ENCODE data around the gene CPT1A.
A peak's percentile ranks its signal among the peaks of the same experiment; 100 is the strongest.
"Not testable (repeated sequence)": the region's sequence is repeated elsewhere in the genome, so short reads cannot be mapped to it uniquely, and the experiment has no call there.

CPT1A gene

GRCh38 chr11:68868221-68868835 lies 26.6 kb upstream of the CPT1A start:
- Histone ChIP-seq H3K9ac (ENCODE audit: low read length) (no peak overlapping the region), H3K4me3 (ENCODE audit: low read depth, low read length) (no peak overlapping the region), H3K27ac (ENCODE audit: low read depth, low read length) (no peak overlapping the region), H3K27me3 (ENCODE audit: control insufficient read depth, insufficient read depth, low read length) (no peaks in the 10 kb centered on the region), H3K4me1 (ENCODE audit: control insufficient read depth, insufficient read depth, low read length) (peaks cover 31% of the 10 kb centered on the region), H3K9me3 (ENCODE audit: control insufficient read depth, insufficient read depth, low read depth, low read length) (peaks cover 11% of the 10 kb centered on the region), H3K36me3 (ENCODE audit: control insufficient read depth, insufficient read depth, low read length) (no peaks in the 10 kb centered on the region)

GRCh38 chr11:68867066-68867465 lies 25.4 kb upstream of the CPT1A start:
- Histone ChIP-seq H3K4me3 (ENCODE audit: low read depth, low read length) (no peak overlapping the region), H3K9ac (ENCODE audit: low read length) (no peak overlapping the region), H3K27ac (ENCODE audit: low read depth, low read length) (no peak overlapping the region), H3K27me3 (ENCODE audit: control insufficient read depth, insufficient read depth, low read length) (no peaks in the 10 kb centered on the region), H3K36me3 (ENCODE audit: control insufficient read depth, insufficient read depth, low read length) (no peaks in the 10 kb centered on the region), H3K9me3 (ENCODE audit: control insufficient read depth, insufficient read depth, low read depth, low read length) (peaks cover 17% of the 10 kb centered on the region), H3K4me1 (ENCODE audit: control insufficient read depth, insufficient read depth, low read length) (peaks cover 31% of the 10 kb centered on the region)

DNA sequence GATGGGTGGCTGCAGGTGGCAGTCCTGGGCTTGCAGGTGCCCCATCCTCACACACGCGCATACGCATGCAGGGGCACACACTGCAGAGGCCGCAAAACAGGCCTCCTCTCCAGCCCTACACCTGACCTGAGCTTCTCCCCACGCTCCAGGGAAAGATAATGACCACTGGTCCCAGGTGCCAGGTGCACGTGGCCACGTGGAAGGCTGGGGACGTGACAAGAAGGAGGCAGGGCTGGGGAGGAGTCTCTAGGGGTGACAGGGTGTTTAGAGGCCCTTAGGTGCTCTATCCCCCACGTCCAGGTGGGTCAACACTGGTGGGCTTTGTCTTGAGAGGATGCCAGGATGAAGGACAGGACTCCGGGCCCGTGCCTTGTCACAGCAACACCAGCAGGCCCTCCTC lies 23.5 kb upstream of the CPT1A start:
- Histone ChIP-seq H3K4me3 (ENCODE audit: low read depth, low read length) (no peak overlapping the region), H3K9me3 (ENCODE audit: control insufficient read depth, insufficient read depth, low read depth, low read length) (peaks cover 17% of the 10 kb centered on the region), H3K36me3 (ENCODE audit: control insufficient read depth, insufficient read depth, low read length) (no peaks in the 10 kb centered on the region), H3K4me1 (ENCODE audit: control insufficient read depth, insufficient read depth, low read length) (peaks cover 24% of the 10 kb centered on the region), H3K27me3 (ENCODE audit: control insufficient read depth, insufficient read depth, low read length) (no peaks in the 10 kb centered on the region), H3K27ac (ENCODE audit: low read depth, low read length) (no peak overlapping the region), H3K9ac (ENCODE audit: low read length) (no peak overlapping the region)

DNA sequence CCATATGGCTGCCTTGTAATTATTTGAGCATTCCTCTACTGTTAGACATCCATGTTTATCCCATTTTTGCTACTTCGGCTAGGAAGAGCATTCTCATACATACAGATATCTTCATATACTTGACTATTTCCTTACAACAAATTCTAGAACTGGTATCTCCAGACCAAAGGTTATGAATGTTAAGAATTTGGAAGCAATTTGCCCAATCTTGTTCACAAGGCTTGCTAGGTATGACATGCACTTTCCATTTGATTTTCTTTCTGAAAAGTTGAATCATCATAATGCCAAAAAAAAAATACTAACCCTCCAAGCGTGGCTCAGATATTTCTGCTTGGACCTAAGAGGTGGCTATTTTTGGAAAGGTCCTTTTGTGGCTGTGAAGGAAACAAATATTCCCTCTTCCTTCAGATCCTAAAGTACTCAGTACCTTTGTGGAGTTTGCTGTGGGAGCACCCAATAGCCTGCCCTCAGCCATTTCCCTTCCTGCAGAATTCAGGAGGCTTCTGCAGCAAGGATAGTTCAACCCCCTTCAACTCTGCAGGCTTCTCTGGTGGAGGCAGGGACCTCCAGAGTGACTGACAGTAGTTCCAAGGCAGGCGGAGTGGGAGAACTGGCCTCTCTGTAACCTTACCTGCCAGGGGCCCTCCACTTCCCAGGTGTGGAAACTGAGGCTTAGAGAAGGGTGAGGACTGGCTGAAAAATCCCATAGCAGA lies 22.0 kb upstream of the CPT1A start:
- peaks cover 22% of the 10 kb centered on the region for H3K9me3 ChIP-seq (ENCODE audit: control insufficient read depth, insufficient read depth, low read depth, low read length)
- no peak overlapping the region for H3K27ac ChIP-seq (ENCODE audit: low read depth, low read length)
- no peak overlapping the region for H3K4me3 ChIP-seq (ENCODE audit: low read depth, low read length)
- H3K36me3 ChIP-seq (ENCODE audit: control insufficient read depth, insufficient read depth, low read length): no peaks in the 10 kb centered on the region
- peaks cover 11% of the 10 kb centered on the region for H3K4me1 ChIP-seq (ENCODE audit: control insufficient read depth, insufficient read depth, low read length)
- H3K9ac ChIP-seq (ENCODE audit: low read length): no peak overlapping the region
- H3K27me3 ChIP-seq (ENCODE audit: control insufficient read depth, insufficient read depth, low read length): no peaks in the 10 kb centered on the region

DNA sequence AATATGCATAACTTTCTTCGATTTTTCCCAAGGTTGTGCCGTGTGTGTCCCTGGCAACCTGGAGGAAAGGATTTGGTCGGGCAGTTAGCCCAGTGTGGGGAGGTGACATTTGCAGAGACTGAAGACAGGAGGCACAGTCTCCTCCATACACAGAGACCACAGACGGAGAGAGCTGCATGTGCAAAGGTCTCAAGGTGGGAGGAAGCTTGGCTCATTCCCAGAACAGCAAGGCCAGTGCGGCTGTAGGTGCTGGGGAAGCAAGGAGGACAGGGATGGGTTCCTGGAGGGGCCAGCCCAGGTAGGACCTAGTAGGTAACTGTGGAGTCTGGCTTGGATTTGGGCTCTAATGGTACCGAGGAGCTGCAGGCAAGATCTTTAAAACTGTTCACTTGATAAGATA lies 20.7 kb upstream of the CPT1A start:
- no peaks in the 10 kb centered on the region for H3K27me3 ChIP-seq (ENCODE audit: control insufficient read depth, insufficient read depth, low read length)
- H3K9ac ChIP-seq (ENCODE audit: low read length): no peak overlapping the region
- no peak overlapping the region for H3K4me3 ChIP-seq (ENCODE audit: low read depth, low read length)
- no peak overlapping the region for H3K27ac ChIP-seq (ENCODE audit: low read depth, low read length)
- H3K4me1 ChIP-seq (ENCODE audit: control insufficient read depth, insufficient read depth, low read length): peaks cover 3% of the 10 kb centered on the region; the same call in 1 of the 2 replicates
- no peaks in the 10 kb centered on the region for H3K36me3 ChIP-seq (ENCODE audit: control insufficient read depth, insufficient read depth, low read length)
- peaks cover 22% of the 10 kb centered on the region for H3K9me3 ChIP-seq (ENCODE audit: control insufficient read depth, insufficient read depth, low read depth, low read length)

DNA sequence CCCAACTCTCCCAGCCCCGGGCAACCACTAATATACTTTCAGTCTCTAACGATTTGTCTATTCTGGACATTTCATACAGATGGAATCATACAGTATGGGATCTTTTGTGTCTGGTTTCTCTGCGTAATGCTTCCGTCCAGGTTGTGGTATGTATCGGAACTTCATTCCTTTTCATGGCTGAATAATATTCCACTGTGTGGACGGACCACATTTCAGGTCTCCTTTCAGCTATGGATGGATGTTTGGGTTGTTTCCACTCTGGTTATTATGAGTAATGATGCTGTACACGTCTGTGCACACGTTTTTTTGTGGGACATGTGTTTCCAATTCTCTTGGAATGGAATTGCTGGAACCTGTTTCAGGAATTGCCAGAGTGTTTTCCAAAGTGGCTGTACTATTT lies 17.4 kb upstream of the CPT1A start:
- H3K9me3 ChIP-seq (ENCODE audit: control insufficient read depth, insufficient read depth, low read depth, low read length): peaks cover 18% of the 10 kb centered on the region
- peaks cover 4% of the 10 kb centered on the region for H3K27me3 ChIP-seq (ENCODE audit: control insufficient read depth, insufficient read depth, low read length)
- no peak overlapping the region for H3K4me3 ChIP-seq (ENCODE audit: low read depth, low read length)
- no peak overlapping the region for H3K27ac ChIP-seq (ENCODE audit: low read depth, low read length)
- H3K36me3 ChIP-seq (ENCODE audit: control insufficient read depth, insufficient read depth, low read length): no peaks in the 10 kb centered on the region
- H3K9ac ChIP-seq (ENCODE audit: low read length): no peak overlapping the region
- H3K4me1 ChIP-seq (ENCODE audit: control insufficient read depth, insufficient read depth, low read length): no peaks in the 10 kb centered on the region

GRCh38 chr11:68857037-68857586 lies 15.4 kb upstream of the CPT1A start:
- no peaks in the 10 kb centered on the region for H3K36me3 ChIP-seq (ENCODE audit: control insufficient read depth, insufficient read depth, low read length)
- H3K4me1 ChIP-seq (ENCODE audit: control insufficient read depth, insufficient read depth, low read length): no peaks in the 10 kb centered on the region
- no peak overlapping the region for H3K9ac ChIP-seq (ENCODE audit: low read length)
- H3K27ac ChIP-seq (ENCODE audit: low read depth, low read length): no peak overlapping the region
- peaks cover 11% of the 10 kb centered on the region for H3K27me3 ChIP-seq (ENCODE audit: control insufficient read depth, insufficient read depth, low read length)
- no peak overlapping the region for H3K4me3 ChIP-seq (ENCODE audit: low read depth, low read length)
- H3K9me3 ChIP-seq (ENCODE audit: control insufficient read depth, insufficient read depth, low read depth, low read length): peaks cover 5% of the 10 kb centered on the region

DNA sequence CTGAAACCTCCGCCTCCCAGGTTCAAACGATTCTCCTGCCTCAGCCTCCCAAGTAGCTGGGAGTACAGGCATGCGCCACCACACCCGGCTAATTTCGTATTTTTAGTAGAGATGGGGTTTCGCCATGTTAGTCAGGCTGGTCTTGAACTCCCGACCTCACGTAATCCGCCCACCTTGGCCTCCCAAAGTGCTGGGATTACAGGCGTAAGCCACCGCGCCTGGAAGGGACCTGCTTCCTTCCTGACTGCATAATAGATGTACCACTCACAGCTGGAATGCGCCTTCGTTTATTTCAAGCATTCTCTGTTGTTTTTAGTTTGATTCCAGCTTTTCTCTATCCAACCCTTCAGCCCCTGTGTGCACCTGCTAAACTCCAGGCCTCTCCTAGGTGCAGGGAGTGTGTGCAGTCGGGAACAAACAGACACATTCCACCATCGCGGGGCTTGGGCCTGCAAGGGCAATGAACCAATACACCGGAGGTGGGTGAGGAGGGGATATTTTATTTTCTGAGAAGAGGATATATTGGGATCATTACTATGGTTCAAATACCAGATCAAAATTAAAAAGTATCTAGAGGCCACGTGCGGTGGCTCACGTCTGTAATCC lies 14.8 kb upstream of the CPT1A start:
- H3K4me3 ChIP-seq (ENCODE audit: low read depth, low read length); H3K27ac ChIP-seq (ENCODE audit: low read depth, low read length); H3K9me3 ChIP-seq (ENCODE audit: control insufficient read depth, insufficient read depth, low read depth, low read length); H3K4me1 ChIP-seq (ENCODE audit: control insufficient read depth, insufficient read depth, low read length); H3K9ac ChIP-seq (ENCODE audit: low read length); H3K36me3 ChIP-seq (ENCODE audit: control insufficient read depth, insufficient read depth, low read length): not testable (repeated sequence)
- peaks cover 11% of the 10 kb centered on the region for H3K27me3 ChIP-seq (ENCODE audit: control insufficient read depth, insufficient read depth, low read length)

- Histone ChIP-seq H3K4me3 (ENCODE audit: low read depth, low read length) (peak overlapping the region; percentile 78), H3K9ac (ENCODE audit: low read length) (peak overlapping the region; percentile 51), H3K36me3 (ENCODE audit: control insufficient read depth, insufficient read depth, low read length) (no peaks in the 10 kb centered on the region), H3K27me3 (ENCODE audit: control insufficient read depth, insufficient read depth, low read length) (peaks cover 11% of the 10 kb centered on the region), H3K27ac (ENCODE audit: low read depth, low read length) (no peak overlapping the region), H3K9me3 (ENCODE audit: control insufficient read depth, insufficient read depth, low read depth, low read length) (peaks cover 5% of the 10 kb centered on the region), H3K4me1 (ENCODE audit: control insufficient read depth, insufficient read depth, low read length) (no peaks in the 10 kb centered on the region)
Observed at GRCh38 chr11:68855205-68855981, 13.7 kb upstream of the CPT1A start.

GRCh38 chr11:68854273-68854958 lies 12.7 kb upstream of the CPT1A start:
- Histone ChIP-seq H3K4me3 (ENCODE audit: low read depth, low read length) (peak overlapping the region; percentile 78), H3K27ac (ENCODE audit: low read depth, low read length) (no peak overlapping the region), H3K27me3 (ENCODE audit: control insufficient read depth, insufficient read depth, low read length) (peaks cover 11% of the 10 kb centered on the region), H3K9ac (ENCODE audit: low read length) (peak overlapping the region; percentile 23), H3K9me3 (ENCODE audit: control insufficient read depth, insufficient read depth, low read depth, low read length) (peaks cover 5% of the 10 kb centered on the region), H3K4me1 (ENCODE audit: control insufficient read depth, insufficient read depth, low read length) (no peaks in the 10 kb centered on the region), H3K36me3 (ENCODE audit: control insufficient read depth, insufficient read depth, low read length) (no peaks in the 10 kb centered on the region)

Data from HUES6 (cell line).